ENCODE results near the gene SLC1A2.

Gene SLC1A2

DNA sequence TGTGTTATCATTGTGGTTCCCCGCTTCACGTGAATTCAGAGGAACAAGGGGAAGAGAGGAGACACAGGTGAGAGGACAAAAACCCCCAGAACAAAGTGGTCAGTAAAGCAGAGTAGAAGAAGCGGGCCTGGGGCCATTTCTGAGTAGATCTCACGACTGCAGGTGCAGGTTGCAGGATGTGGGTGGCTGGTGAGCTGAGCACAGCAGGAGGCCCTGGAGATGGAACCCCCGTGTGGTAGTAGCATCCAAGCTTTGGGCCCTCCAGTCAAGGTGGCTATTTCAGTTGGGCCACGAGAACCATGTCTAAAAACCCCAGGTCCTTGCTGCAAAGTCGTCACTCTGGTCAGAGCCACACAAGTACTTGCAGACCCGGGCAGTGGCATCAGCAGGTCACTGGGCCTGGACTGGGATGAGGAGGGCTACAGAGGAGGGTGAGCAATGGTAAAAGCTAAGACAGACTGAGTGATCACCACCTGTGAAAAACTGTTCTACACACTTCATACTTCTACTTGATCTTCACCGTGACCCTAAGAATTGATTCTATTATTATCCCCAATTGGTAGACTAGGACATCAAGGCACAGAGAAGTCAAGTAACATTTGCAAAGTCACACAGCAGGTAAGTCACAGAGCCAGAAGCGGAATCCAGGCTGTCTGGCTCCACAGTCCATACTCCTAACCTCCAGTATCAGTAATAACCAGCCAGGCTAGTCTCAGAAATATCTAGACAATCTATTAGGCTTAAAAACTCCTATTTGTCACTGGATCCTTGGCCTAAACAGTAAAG, 43.8 kb downstream of the SLC1A2 start:
- no peak for DNase-seq

DNA sequence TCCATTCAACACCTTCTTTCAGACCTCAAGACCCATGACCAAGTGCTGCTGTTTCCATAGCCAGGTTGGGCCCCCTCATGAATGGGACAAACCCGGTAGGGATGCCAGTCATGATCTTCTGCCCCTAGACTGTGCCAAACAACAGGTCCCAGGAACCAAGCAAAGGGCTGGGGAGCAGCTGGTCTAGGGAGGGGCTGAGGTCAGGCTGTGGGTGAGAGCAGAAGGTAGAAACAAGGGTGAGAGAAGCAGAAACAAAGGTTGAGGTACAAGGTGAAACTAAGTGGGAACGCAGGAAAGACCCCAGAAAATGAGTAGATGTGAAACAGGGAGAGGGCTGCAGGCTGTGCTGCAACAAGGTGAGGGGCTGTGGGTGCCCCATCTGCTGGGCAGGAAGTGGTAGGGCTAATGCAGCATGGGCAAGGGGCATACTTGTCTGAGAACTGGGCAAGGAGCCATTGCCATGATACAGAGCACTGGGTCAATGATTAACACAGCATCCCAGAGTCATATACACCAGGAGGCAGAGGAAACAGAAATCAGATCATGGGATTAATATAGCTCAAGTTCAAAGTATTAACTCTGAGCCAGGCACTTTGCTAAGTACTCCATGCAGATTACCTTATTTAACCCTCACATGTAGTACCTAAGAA, 45.9 kb downstream of the SLC1A2 start:
- DNase-seq, result no peak

DNA sequence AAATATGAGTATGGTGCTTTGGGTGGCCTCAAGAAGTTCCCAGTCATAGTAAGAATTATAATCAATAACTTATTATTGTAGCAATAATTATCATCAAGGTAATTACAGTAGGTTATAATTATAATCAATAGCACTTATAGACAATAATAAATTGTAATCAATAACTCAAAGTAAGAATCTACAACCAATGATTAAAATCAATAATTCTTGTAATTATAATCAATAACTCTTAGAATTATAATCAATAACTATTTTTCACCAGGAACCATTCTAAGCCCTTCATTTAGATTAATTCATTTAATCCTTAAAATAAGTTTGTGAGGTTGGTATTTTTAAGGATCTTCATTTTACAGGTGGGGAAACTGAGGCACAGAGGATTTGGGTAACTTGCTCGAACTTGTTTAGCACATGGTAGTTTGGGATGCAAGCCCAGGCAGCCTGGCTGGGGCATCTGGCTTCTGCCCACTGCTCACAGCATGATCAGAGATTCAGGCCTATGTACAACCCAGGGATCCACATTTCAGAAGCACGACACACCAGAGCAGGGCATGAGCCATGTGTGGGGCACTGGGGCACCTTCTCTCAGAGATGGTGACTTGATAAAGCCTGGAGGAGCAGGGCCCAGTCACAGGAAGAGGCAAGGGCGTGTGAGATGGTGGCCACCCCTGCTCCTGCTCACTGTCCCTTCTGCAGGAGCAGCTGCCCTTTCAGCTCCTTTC, 46.6 kb downstream of the SLC1A2 start:
- no peak for DNase-seq

DNA sequence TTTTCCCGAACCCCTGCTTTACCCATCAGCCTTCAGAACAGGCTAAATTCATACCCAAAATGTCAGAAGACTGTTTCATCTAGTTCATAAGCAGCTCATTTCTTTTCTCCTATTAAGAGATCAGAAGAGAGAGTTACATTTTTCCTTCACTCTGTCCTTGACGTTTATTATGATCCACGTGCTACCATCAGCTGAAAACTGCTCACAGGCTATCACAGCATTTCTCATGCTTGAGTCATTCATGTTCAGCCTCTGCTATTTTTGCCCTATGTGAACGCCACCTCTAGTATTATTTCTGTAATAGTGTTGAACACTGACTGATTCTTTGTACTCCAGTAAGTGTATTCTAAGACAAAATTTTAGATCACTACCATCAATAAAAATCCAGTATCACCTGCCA, 51.9 kb downstream of the SLC1A2 start:
- DNase-seq, result no peak

DNA sequence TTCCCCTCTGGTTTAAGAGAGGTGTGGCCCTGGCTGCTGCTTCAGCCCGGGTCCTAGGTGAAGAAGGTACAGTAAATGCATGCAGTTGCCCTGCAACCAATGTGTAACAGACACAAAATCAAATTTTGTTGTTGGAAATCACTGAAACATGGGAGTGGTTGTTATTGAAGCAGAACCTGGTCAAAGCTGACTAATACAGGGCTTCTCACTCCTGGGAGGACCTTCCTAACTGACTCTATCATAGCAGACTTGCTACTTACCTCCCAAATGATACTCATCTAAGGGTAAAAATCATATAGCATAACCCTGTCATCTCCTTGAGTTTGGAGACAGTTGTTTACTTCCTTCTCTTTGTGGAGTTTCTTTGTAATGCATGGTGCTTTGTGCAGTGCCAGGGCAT, 52.6 kb downstream of the SLC1A2 start:
- no peak for DNase-seq

DNA sequence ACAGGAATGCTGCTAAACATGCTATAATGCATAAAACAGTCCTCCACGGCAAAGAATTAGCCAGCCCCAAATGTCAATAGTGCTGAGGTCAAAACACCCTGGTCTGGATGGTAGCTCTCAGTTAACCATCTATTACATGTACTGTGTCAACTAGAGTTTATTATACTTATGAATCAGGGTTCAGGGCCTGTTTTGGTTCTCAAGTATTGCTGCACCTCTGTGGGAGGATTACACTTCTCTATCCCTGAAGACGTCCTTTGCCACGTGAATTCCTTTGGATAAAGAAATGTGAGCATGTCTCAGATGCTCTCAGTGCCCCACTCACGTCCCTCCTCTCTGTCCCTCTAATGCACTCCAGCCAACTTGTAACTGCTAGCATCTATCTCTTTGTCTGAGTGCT, 53.4 kb downstream of the SLC1A2 start:
- no peak for DNase-seq

DNA sequence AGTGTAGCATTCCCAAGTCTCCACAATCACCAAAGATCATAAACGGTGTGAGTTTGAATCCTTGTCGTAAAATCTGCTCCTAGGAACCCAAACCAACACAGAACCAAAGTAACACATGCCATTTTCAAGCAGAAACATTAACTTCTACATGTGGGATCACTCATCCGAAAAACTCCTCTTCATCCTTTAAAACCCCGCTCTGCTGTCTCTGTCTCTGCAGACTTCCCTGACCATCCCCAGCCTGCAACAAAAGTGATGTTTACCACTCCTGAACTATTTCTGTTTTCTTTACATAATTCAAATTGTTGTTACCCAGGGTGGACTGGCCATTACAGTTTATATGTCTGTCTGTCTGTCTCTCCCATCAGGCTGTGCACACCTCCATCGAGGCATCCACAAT, 54.0 kb downstream of the SLC1A2 start:
- DNase-seq, result no peak

DNA sequence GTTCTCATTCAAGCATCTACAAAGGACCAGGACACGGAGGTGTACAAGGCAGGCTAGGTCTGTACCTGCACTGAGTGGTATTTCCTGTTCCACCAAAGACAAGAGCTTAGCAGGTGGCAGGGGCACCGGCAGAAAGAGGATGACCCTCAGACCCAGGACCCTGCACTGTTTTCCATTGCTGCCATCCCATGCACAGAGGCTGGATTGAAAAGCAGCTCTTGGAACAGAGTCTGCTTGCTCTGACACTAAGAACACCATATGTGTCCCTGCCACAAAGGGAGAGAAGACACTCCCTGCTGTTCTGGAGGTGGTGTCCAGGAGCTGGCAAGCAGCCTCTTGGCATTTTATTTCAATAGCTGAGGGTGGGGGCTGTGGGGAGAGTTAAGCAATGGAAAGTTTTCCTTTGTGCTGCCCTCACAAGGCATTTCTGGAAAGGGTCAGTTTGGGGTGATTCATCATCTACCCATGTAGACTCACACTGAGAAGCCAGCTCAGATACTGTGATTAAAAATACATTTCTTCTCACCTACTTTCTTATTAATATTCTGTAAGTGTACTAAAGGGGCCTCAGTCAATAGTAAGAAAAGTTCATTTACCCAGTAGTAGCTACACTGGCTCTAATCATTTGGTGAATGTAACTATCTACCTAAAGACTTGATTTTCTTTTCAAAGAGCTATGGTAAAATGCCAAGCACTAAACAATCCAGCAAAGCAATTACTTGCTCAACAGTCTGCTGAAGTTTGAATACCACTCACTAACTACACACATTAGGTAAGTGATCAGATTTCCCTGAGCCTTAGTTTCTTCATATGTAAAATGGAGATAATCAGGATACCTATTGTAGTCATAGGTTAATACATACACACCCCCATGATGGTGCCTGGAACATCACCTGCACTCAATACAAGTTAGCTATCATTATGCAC, 55.2 kb downstream of the SLC1A2 start:
- DNase-seq, result no peak

DNA sequence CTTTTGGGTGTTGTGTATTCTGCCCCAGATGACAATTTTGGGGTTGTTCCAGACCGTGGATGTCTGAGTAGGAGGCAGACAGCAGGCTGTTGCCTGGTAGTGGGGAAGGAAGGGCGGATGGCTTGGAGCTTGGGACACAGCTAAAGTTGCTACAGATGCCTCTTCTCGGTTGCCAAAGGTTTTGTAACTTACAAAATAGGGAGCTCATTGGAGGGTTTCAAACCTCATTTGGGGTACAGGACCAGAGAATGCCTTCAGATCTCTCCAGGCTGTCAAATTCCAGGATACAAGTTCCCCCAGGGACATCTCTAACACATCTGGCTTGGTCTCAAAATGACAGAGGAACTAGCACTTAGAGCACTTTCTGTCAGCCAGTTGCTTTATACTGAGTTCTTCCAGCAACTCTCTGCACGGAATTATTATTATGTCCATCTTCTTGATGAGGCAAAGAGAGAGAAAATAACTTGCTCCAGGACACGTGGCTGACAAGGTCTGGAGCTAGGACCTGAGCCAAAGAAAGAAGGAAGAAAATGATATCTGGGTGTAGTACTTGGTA, 56.0 kb downstream of the SLC1A2 start:
- no peak for DNase-seq

DNA sequence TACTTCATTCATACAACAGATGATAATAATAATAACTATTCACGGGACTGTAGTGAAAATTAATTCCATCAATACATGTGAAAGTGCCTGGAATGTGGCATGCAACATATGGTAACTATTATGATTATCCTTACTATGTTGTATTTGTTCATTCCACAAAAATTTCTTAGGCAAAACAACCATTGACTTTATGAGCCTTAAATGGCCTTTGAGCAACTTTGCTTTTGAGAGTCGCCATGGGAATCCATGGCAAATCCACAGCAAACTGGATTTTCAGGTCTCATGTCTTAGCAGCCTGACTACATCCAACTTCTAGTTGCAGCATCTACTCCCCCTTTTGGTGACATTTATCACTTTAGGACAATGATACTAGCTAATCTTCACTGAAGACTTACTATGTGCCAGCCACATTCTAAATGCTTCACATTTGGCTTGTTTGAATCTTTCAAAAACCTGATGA, 56.8 kb downstream of the SLC1A2 start:
- no peak for DNase-seq

DNA sequence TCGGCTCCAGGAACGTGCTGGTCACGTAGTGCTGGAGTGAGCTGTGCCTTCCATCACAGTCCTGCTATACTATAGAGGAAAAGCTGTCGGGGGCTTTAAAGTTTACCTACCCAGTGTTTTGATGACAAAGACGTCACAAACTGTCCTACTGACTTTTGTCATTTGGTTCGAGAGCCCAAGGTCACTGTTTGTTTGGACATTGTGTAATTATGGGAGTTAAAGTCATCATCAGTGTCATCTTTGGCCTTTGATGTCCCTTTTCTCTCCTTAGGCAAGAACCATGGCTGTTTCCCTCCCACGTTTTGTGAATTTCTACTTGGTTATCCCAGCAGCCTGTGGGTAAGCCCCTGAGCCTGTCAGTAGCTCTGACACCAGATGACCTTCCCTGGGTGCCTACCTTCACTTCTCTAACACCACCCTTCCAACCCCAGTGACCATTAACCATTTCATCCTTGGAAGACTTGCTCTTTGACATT, 59.3 kb downstream of the SLC1A2 start:
- DNase-seq, result no peak

DNA sequence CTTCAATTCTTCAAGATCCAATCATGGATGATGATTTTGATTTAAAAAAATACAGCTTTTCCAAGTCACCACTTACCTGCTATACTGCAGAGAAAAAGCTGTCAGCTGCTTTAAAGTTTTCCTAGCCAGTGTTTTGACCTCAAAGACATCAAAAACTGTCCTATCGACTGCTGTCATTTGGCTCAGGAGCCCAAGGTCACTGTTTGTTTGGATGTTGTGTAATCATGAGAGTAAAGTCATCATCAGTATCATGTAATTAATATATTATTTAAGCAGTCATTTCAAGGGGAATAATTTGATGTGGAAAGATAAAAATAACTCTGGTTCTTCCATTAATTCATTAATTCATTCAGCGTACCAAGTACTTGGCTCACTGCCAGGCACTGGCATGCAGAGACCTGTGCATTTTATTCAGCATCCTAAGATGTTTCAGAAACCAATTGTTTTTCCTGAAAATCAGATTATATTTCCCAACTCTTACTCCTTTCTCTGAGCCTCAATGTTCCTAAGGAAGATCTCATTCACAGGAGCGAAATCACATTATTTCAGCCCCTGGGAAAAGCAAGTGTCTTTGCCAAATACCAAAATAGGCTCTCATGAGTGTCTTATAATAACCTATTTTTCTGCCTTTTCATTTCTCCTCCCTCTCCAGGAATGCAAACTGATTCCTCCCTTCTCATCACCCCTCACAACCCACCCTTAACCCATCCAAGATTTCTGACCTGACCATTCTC, 59.9 kb downstream of the SLC1A2 start:
- no peak for DNase-seq

DNA sequence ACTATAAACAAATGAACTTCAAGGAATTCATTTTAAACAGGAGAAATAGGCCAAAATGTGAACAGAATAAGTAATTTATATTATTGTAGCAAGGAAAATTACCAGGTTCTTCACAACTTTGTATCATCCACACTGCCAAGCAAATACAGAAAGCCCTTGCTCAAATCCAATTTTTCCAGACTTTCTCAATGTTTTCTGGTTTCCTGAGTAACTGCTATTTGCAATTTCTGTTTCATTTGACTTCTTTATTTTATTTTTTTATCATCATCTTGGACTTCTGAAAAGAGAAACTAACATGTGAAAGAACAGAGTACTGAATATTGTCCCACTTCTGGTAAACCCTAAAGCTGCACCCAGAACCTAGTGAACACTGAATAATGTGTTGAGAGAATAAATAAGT, 61.0 kb downstream of the SLC1A2 start:
- DNase-seq, result no peak

DNA sequence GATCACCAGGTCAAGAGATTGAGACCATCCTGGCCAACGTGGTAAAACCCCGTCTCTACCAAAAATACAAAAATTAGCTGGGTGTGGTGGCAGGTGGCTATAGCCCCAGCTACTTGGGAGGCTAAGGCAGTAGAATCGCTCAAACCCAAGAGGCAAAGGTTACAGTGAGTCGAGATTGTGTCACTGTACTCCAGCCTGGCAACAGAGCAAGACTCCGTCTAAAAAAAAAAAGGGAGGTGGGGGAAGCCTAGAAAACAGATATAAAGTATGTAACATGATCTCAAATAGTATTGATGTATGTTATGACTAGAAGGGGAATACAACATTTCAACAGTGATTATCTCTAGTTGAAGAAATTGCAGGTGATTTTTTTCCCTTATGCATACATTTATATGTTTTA, 61.4 kb downstream of the SLC1A2 start:
- no peak for DNase-seq

DNA sequence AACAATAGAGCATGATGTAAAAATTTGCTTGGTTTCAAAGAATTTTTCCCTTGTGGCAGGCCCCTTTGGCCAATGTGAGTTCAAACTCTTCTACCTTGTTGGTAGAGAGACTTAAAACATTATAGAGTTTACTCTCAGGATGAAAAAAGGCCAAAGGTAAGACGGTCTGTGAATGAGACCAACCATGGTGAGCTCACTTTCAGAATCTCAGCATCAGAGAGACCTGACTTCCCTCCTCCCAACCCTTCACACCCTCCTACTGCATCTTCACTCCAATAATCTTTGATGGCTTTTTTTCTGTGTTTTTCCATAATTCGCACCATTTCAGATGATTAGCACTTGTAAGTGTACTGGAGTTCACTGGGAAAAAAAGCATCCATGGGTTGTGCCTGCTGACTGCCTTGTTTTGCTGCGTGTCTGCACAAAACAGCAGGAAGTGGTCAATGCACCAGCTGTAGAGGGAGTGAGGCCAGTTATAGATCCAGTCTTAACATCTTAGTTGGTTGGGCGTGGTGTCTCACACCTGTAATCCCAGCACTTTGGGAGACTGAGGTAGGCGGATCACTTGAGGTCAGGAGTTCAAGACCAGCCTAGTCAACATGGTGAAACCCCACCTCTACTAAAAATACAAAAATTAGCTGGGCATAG, 64.1 kb downstream of the SLC1A2 start:
- DNase-seq, result no peak

DNA sequence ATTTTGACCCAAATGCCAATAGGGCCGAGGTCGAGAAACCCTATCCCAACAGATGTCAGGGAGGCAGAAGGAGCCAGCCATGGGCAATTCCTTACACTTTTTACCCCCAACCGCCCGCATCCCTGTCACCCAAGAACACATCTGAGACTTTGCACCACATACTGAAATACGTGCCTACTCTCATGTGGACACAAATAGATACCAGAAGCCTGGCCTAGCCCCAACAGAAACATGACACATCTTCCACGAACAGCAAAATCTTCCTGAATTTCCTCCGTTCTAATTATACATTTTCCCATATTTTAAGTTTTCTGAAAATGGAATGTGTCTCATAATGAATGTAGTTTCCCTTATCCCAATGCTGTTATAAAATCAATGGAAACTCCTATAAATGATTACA, 64.7 kb downstream of the SLC1A2 start:
- DNase-seq, result no peak

DNA sequence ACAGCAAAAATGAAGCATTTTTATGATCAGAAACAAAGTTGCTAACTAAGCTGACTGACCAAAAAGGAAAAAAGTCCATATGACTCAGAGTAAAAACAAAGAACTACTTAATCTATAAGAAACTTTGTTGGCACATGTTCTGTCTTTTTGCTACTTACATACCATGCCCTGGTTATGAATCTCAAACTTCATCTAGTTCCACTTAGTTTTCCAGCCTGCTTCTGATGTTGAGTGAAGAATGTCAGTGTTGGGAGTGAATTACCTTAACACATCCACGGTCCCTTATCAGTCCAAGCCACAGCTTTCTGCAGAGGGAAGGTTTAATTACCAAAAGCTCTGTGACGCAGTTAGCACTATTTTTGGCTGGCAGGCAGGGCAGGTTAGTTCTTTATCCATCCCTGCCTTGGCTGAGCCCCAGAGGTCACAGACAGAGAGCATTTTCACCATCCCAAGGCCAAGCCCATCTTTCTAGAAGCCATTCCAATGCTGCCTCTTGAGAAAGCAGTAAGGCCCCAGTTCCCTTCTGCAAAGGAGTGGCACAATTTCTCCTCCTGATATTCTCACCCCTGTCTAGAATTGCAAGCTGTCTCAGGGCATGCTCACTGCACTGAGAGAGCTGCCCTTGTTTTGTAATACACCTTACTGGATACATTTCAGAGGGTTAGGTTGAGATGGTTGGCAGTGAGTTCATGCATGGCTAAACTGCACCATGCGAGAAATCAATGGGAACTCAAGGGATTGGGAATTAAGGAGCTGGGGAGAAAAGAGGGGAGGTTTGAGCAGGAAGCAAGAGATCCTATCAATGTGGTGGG, 67.1 kb downstream of the SLC1A2 start:
- DNase-seq, result peak; percentile 32

DNA sequence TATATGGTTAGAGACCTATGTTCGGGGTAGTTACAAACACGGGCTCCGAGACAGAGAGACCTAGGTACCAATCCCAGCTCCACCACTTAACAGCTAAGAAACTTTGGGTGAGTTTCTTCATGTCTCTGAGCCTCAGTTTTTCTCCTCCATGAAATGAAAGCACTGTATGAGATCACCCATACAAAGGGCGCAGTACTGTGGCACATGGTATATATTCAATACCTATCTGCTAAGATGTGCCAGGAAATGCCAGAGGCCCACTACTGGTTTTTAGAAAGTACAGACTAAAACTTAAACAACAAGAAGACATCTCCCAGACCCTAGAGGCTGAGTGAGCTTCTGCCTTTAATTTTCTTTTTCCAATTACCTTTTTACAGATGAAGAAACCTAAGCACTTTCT, 69.5 kb downstream of the SLC1A2 start:
- DNase-seq, result no peak

DNA sequence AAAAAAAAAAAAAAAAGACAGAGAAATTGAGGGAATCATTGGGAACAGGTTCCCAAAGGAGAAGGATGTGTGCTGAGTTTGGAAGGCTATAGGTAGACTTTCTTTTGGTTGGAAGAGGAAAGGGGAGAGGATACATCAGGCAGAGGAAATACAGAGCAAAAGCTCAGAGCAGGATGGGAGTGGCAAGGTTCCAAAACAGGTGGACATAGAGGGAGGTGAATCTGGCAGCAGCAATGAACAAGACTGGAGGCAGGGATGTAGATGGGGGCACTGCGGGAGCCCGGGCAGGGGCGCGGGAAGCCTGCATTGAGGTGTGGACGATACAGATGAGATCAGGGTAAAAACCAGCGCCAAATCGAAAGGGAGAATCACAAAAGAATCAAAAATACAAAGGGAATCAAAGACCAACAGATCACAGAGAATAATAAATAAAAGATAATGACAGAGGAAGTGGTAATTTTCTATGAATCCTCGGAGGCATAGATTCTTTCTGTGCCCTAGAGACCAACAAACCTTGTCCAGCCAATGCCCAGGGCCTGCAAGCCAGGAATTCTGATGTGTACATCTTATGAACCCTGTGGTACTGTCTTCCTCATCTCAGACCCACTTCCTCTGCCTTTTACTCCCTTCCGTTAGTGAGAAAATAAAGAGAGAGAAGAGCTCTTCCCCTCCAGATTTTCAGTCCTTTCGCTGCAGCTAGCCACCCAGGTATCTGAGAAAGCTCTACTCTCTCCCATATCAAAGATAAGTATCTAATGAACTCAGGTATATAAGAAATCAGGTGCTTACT, 70.3 kb downstream of the SLC1A2 start:
- no peak for DNase-seq
